ENCODE measurements around the gene PFDN4. TPM values are rescaled to one million over a fixed set of nuclear protein-coding genes. Genes with fewer than 3 reads are reported as not detected.

Gene PFDN4
- polyA plus RNA-seq, 1 of the 3 experiments (the other 2 are of a cell fraction): 44.0 TPM

- TF ChIP-seq RAD21 (IDR thresholded peaks at IDR 0.05; ENCODE audit: low read length): no peak
- TF ChIP-seq MAX (IDR thresholded peaks at IDR 0.05; ENCODE audit: low read depth): no peak
- TF ChIP-seq EZH2phosphoT487 (IDR thresholded peaks at IDR 0.05; ENCODE audit: borderline replicate concordance, low read depth): no peak
- no peak for TF ChIP-seq SMC3 (IDR thresholded peaks at IDR 0.05; ENCODE audit: low read depth, low read length)
- no peak for TF ChIP-seq FOXJ3 (CRISPR knock-in tag; IDR thresholded peaks at IDR 0.05)
- peak; percentile 14; the same call in 1 of the 2 replicates for TF ChIP-seq RXRA (IDR thresholded peaks at IDR 0.05; ENCODE audit: borderline replicate concordance, low read depth)
- no peak for TF ChIP-seq POLR2AphosphoS5 (IDR thresholded peaks at IDR 0.05; ENCODE audit: low read depth, low read length)
- no peak for TF ChIP-seq RCOR1 (IDR thresholded peaks at IDR 0.05; ENCODE audit: low read length)
- peak; percentile 86 for TF ChIP-seq TCF12 (IDR thresholded peaks at IDR 0.05)
- no peak for TF ChIP-seq MEF2A (IDR thresholded peaks at IDR 0.05; ENCODE audit: borderline replicate concordance, low read depth)
- TF ChIP-seq, protein P1, sequence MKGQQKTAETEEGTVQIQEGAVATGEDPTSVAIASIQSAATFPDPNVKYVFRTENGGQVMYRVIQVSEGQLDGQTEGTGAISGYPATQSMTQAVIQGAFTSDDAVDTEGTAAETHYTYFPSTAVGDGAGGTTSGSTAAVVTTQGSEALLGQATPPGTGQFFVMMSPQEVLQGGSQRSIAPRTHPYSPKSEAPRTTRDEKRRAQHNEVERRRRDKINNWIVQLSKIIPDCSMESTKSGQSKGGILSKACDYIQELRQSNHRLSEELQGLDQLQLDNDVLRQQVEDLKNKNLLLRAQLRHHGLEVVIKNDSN (IDR thresholded peaks at IDR 0.05; ENCODE audit: borderline replicate concordance, low read depth): no peak
Observed at GRCh38 chr20:54257071-54257816, 49.4 kb downstream of the PFDN4 start (continued).

- peaks cover 0 to 20% of the 10 kb centered on the region in 2 experiments; a peak in 2 of 4 replicates for H3K4me1 ChIP-seq (ENCODE audit: control insufficient read depth in 1 of 2, insufficient read depth in 2 of 2, low read depth in 1 of 2, low read length in 1 of 2)
- no peaks in the 10 kb centered on the region for H3K9me2 ChIP-seq
- H2AFZ ChIP-seq (ENCODE audit: low read depth): no peak overlapping the region
- ChIA-PET CTCF (no interaction called here), POLR2A (no interaction called here)
- no peaks in the 10 kb centered on the region for H3K27me3 ChIP-seq (ENCODE audit: insufficient read depth)
- H4K20me1 ChIP-seq (ENCODE audit: insufficient read depth): no peaks in the 10 kb centered on the region
- no peak for TF ChIP-seq SMC3 (IDR thresholded peaks at IDR 0.05; ENCODE audit: low read depth, low read length)
- TF ChIP-seq, protein P2, sequence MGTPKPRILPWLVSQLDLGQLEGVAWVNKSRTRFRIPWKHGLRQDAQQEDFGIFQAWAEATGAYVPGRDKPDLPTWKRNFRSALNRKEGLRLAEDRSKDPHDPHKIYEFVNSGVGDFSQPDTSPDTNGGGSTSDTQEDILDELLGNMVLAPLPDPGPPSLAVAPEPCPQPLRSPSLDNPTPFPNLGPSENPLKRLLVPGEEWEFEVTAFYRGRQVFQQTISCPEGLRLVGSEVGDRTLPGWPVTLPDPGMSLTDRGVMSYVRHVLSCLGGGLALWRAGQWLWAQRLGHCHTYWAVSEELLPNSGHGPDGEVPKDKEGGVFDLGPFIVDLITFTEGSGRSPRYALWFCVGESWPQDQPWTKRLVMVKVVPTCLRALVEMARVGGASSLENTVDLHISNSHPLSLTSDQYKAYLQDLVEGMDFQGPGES (IDR thresholded peaks at IDR 0.05; ENCODE audit: low read depth, low read length): no peak
- TF ChIP-seq NRF1 (IDR thresholded peaks at IDR 0.05; ENCODE audit: low read depth, low read length): no peak
- TF ChIP-seq MAX (IDR thresholded peaks at IDR 0.05; ENCODE audit: low read depth): no peak
- no peak for TF ChIP-seq RFX5 (IDR thresholded peaks at IDR 0.05; ENCODE audit: low read length)
- no peak for TF ChIP-seq FOXM1 (IDR thresholded peaks at IDR 0.05; ENCODE audit: low read depth)
- no peak for TF ChIP-seq NFIC (IDR thresholded peaks at IDR 0.05; ENCODE audit: borderline replicate concordance)
- TF ChIP-seq, protein P1 (IDR thresholded peaks at IDR 0.05; ENCODE audit: borderline replicate concordance, low read depth): no peak
- TF ChIP-seq CTCF (IDR thresholded peaks at IDR 0.05): no peak
- H3K36me3 ChIP-seq (replicated peaks in 1 of 2; ENCODE audit: control insufficient read depth in 1 of 2, insufficient read depth in 2 of 2, low read length in 1 of 2): no peaks in the 10 kb centered on the region
- no peak for DNase-seq
- H3K4me3 ChIP-seq (ENCODE audit: low read depth in 2 of 2, low read length in 1 of 2): no peak overlapping the region
- H3K27ac ChIP-seq (ENCODE audit: low read depth in 2 of 2, low read length in 1 of 2): no peak overlapping the region
- H3K9me3 ChIP-seq: no peaks in the 10 kb centered on the region
- H3K9ac ChIP-seq: no peak overlapping the region
- H3K79me2 ChIP-seq (ENCODE audit: insufficient read depth): no peaks in the 10 kb centered on the region
- H3F3A ChIP-seq (replicated peaks; ENCODE audit: insufficient read depth): peaks cover 21% of the 10 kb centered on the region
- no peak overlapping the region for H3K4me2 ChIP-seq
Observed at GRCh38 chr20:54260116-54260515, 52.2 kb downstream of the PFDN4 start.
